Measurements from ENCODE around the gene FGF4. TPM values are rescaled to one million over a fixed set of nuclear protein-coding genes. Genes with fewer than 3 reads are reported as not detected.

FGF4 gene
- total RNA-seq, 1 experiment from 2014 or later, result not detected

GRCh38 chr11:69731110-69731509 is 44.0 kb downstream of the FGF4 start:
- no peak overlapping the region for H3K27ac ChIP-seq

DNA sequence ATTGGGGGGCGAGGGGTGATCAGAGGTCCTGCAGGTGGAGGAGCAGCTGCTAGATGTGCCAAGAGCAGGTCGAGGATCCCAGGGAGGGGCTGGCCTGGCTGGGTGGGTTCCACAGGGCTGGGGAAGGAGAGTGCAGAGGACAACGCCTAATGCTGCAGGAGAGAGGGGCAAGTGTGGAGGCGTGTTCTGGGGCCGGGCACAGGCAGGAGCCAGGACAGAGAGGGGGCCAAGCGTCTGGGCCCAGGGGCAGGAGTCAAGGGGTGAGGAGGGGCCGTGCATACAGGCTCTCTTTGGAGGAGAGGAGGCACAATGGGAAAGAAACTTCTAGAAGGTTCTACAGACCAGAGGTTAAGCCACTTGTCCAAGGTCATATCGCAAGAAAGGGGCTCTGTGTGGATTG is 44.6 kb downstream of the FGF4 start:
- Histone ChIP-seq H3K36me3 (no peaks in the 10 kb centered on the region), H3K27ac (no peak overlapping the region), H3K9me3 (replicated peaks) (no peaks in the 10 kb centered on the region), H3K27me3 (peaks cover 7% of the 10 kb centered on the region), H3K4me3 (no peak overlapping the region), H3K4me1 (no peaks in the 10 kb centered on the region)
- no peak for DNase-seq

More at GRCh38 chr11:69731110-69731509, 44.0 kb downstream of the FGF4 start:
- Histone ChIP-seq H3K4me3 (no peak overlapping the region), H3K27me3 (peaks cover 5% of the 10 kb centered on the region), H3K4me1 (no peaks in the 10 kb centered on the region), H3K9me3 (replicated peaks) (no peaks in the 10 kb centered on the region), H3K36me3 (no peaks in the 10 kb centered on the region)
- DNase-seq, result no peak

GRCh38 chr11:69729252-69729651 is 45.9 kb downstream of the FGF4 start:
- DNase-seq, result no peak
- Histone ChIP-seq H3K27ac (no peak overlapping the region), H3K27me3 (peaks cover 11% of the 10 kb centered on the region), H3K9me3 (replicated peaks) (no peaks in the 10 kb centered on the region), H3K4me3 (no peak overlapping the region), H3K36me3 (no peaks in the 10 kb centered on the region), H3K4me1 (no peaks in the 10 kb centered on the region)

GRCh38 chr11:69727266-69727665 is 47.9 kb downstream of the FGF4 start:
- Histone ChIP-seq H3K36me3 (no peaks in the 10 kb centered on the region), H3K27ac (no peak overlapping the region), H3K27me3 (peaks cover 22% of the 10 kb centered on the region), H3K4me1 (no peaks in the 10 kb centered on the region), H3K9me3 (replicated peaks) (no peaks in the 10 kb centered on the region), H3K4me3 (no peak overlapping the region)
- DNase-seq, result no peak

DNA sequence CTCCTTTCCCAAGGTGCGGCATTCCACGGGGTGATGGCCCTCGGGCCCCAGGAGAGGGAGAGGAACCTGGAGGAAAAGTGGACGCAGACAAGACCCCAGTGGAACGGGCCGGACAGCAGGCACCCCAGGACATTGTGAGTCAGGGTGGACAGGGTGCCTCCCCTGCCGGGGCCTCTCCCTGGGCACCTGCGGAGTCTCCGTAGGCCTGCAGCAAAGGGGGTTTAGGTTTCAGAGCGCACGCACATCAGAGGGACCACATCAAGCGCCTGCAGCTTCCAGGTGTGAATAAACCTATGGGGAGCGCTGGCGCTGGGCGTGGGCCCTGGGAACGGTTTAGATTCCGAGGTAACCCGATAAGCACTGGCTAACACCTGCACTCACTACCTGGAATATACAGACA is 48.7 kb downstream of the FGF4 start:
- H3K27me3 ChIP-seq, result peaks cover 22% of the 10 kb centered on the region
- H3K9me3 ChIP-seq (replicated peaks), result no peaks in the 10 kb centered on the region
- H3K4me1 ChIP-seq, result no peaks in the 10 kb centered on the region
- no peak overlapping the region for H3K4me3 ChIP-seq
- no peak for DNase-seq
- no peaks in the 10 kb centered on the region for H3K36me3 ChIP-seq
- H3K27ac ChIP-seq, result no peak overlapping the region

GRCh38 chr11:69726019-69726418 is 49.1 kb downstream of the FGF4 start:
- Histone ChIP-seq H3K4me3 (no peak overlapping the region), H3K36me3 (no peaks in the 10 kb centered on the region), H3K27ac (no peak overlapping the region), H3K27me3 (peaks cover 26% of the 10 kb centered on the region), H3K9me3 (replicated peaks) (no peaks in the 10 kb centered on the region), H3K4me1 (no peaks in the 10 kb centered on the region)
- DNase-seq, result no peak

GRCh38 chr11:69721745-69722144 is 53.4 kb downstream of the FGF4 start:
- Histone ChIP-seq H3K27ac (no peak overlapping the region), H3K36me3 (no peaks in the 10 kb centered on the region), H3K4me1 (no peaks in the 10 kb centered on the region), H3K9me3 (replicated peaks) (no peaks in the 10 kb centered on the region), H3K27me3 (peaks cover 44% of the 10 kb centered on the region), H3K4me3 (no peak overlapping the region)
- no peak for DNase-seq

DNA sequence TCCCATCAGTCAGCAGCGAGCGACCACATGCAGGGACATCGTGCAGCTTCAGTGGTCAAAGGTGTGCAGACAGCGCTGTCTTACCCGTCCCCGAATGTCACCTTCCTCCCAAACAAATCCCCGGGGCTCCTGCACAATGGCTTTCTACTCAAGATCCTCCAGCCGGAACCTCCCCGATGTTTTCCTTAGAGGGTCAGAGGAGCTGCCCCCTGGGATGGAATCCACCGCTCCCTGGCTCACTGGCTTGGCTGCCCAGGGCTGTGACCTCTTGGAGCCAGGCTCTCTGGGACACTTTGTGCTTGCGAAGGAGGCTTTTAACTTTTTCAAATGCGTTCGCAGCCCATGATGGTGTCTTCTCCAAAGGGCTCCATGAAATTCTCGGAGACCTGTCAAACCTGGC is 54.0 kb downstream of the FGF4 start:
- no peak for DNase-seq
- H3K27me3 ChIP-seq, result peaks cover 39% of the 10 kb centered on the region
- H3K4me1 ChIP-seq, result no peaks in the 10 kb centered on the region
- H3K36me3 ChIP-seq, result no peaks in the 10 kb centered on the region
- no peak overlapping the region for H3K27ac ChIP-seq
- H3K9me3 ChIP-seq (replicated peaks), result no peaks in the 10 kb centered on the region
- no peak overlapping the region for H3K4me3 ChIP-seq

Other genes with a start within 250 kb of the FGF4 start
- 80.3 and 81.9 TPM in 2 replicates for gene CCND1, start 134.2 kb downstream of the FGF4 start, total RNA-seq (2014; rRNA removed; shearing (Covaris generic))
- gene LTO1, start 100.0 kb downstream of the FGF4 start, total RNA-seq (2014; rRNA removed; shearing (Covaris generic)), result 19.4 and 22.3 TPM in 2 replicates
- not detected in 2 replicates for gene FGF19, start 71.3 kb downstream of the FGF4 start, total RNA-seq (2014; rRNA removed; shearing (Covaris generic))
- not detected in 2 replicates for gene FGF3, start 44.1 kb upstream of the FGF4 start, total RNA-seq (2014; rRNA removed; shearing (Covaris generic))

All from SJCRH30 (cell line).